HEK293 (cell line): Measurements from ENCODE around the gene TCF7L2.

Experiments used
- GLI4 ChIP-seq: fragments of 450-650 bp; formaldehyde crosslinking; IDR thresholded peaks from 2 replicates; pipeline ENCODE4 v1.5.1; 2016; ENCODE audit warnings: missing biosample characterization, missing genetic modification characterization
- GLIS1 ChIP-seq: fragments of 450-650 bp; formaldehyde crosslinking; IDR thresholded peaks from 2 replicates; pipeline ENCODE4 v1.5.1; 2016; ENCODE audit warnings: missing biosample characterization, missing genetic modification characterization
- HOXA7 ChIP-seq: sonication (generic); formaldehyde crosslinking; IDR thresholded peaks from 2 replicates; pipeline ENCODE4 v1.8.1; 2022; ENCODE audit warnings: missing genetic modification reagents, borderline replicate concordance
- IKZF3 ChIP-seq: fragments of 450-650 bp; IDR thresholded peaks from 2 replicates; pipeline ENCODE4 v1.5.0; 2018; ENCODE audit warnings: missing biosample characterization, mild to moderate bottlenecking, missing genetic modification characterization, moderate library complexity
- KLF7 ChIP-seq: fragments of 450-650 bp; formaldehyde crosslinking; IDR thresholded peaks from 2 replicates; pipeline ENCODE4 v1.5.1; 2016; ENCODE audit warnings: missing biosample characterization, missing genetic modification characterization, borderline replicate concordance
- MYNN ChIP-seq: fragments of 450-650 bp; formaldehyde crosslinking; IDR thresholded peaks from 2 replicates; pipeline ENCODE4 v1.5.1; 2016; ENCODE audit warnings: missing biosample characterization, missing genetic modification characterization, borderline replicate concordance
- OVOL3 ChIP-seq: fragments of 450-650 bp; formaldehyde crosslinking; IDR thresholded peaks from 2 replicates; pipeline ENCODE4 v1.5.1; 2016; ENCODE audit warnings: missing biosample characterization, missing genetic modification characterization
- REST ChIP-seq: fragments of 450-650 bp; formaldehyde crosslinking; IDR thresholded peaks from 2 replicates; pipeline ENCODE4 v1.5.1; 2016; ENCODE audit warnings: missing biosample characterization, missing genetic modification characterization
- SP2 ChIP-seq: fragments of 450-650 bp; formaldehyde crosslinking; IDR thresholded peaks from 2 replicates; pipeline ENCODE4 v1.5.1; 2016; ENCODE audit warnings: missing biosample characterization, missing genetic modification characterization
- WT1 ChIP-seq: fragments of 450-650 bp; formaldehyde crosslinking; IDR thresholded peaks from 2 replicates; pipeline ENCODE4 v1.5.1; 2016; ENCODE audit warnings: missing biosample characterization, missing genetic modification characterization
- YY1 ChIP-seq: fragments of 450-650 bp; formaldehyde crosslinking; IDR thresholded peaks from 2 replicates; pipeline ENCODE4 v1.5.1; 2018; ENCODE audit warnings: missing biosample characterization, missing genetic modification characterization
- ZBTB1 ChIP-seq: fragments of 450-650 bp; formaldehyde crosslinking; IDR thresholded peaks from 2 replicates; pipeline ENCODE4 v1.5.1; 2016; ENCODE audit warnings: missing biosample characterization, missing genetic modification characterization
- ZBTB11 ChIP-seq: fragments of 450-650 bp; formaldehyde crosslinking; conservative IDR thresholded peaks from 2 replicates; pipeline ENCODE4 v1.5.1; 2016; ENCODE audit warnings: low read depth, missing biosample characterization, missing genetic modification characterization
- ZBTB20 ChIP-seq: fragments of 450-650 bp; formaldehyde crosslinking; IDR thresholded peaks from 2 replicates; pipeline ENCODE4 v1.5.1; 2016; ENCODE audit warnings: missing biosample characterization, missing genetic modification characterization
- ZBTB48 ChIP-seq: fragments of 450-650 bp; formaldehyde crosslinking; IDR thresholded peaks from 2 replicates; pipeline ENCODE4 v1.5.1; 2016; ENCODE audit warnings: missing biosample characterization, missing genetic modification characterization
- ZEB2 ChIP-seq: fragments of 450-650 bp; formaldehyde crosslinking; IDR thresholded peaks from 2 replicates; pipeline ENCODE4 v1.5.1; 2016; ENCODE audit warnings: missing biosample characterization, missing genetic modification characterization
- ZNF133 ChIP-seq: fragments of 450-650 bp; formaldehyde crosslinking; IDR thresholded peaks from 2 replicates; pipeline ENCODE4 v1.5.1; 2016; ENCODE audit warnings: missing biosample characterization, missing genetic modification characterization
- ZNF140 ChIP-seq: fragments of 450-650 bp; formaldehyde crosslinking; IDR thresholded peaks from 2 replicates; pipeline ENCODE4 v1.5.1; 2016; ENCODE audit warnings: missing biosample characterization, missing genetic modification characterization
- ZNF221 ChIP-seq: fragments of 450-650 bp; formaldehyde crosslinking; IDR thresholded peaks from 2 replicates; pipeline ENCODE4 v1.5.1; 2017; ENCODE audit warnings: missing biosample characterization, missing genetic modification characterization, borderline replicate concordance
- TF ChIP-seq, protein P1 (sequence below): fragments of 450-650 bp; formaldehyde crosslinking; IDR thresholded peaks from 2 replicates; pipeline ENCODE4 v1.5.1; 2016; ENCODE audit warnings: missing biosample characterization, missing genetic modification characterization
- TF ChIP-seq, protein P2 (sequence below): fragments of 450-650 bp; formaldehyde crosslinking; IDR thresholded peaks from 2 replicates; pipeline ENCODE4 v1.5.1; 2016; ENCODE audit warnings: missing biosample characterization, missing genetic modification characterization
- TF ChIP-seq, protein P3 (sequence below): fragments of 450-650 bp; formaldehyde crosslinking; IDR thresholded peaks from 2 replicates; pipeline ENCODE4 v1.5.1; 2016; ENCODE audit warnings: missing biosample characterization, missing genetic modification characterization
- TF ChIP-seq, protein P4 (sequence below): fragments of 450-650 bp; formaldehyde crosslinking; IDR thresholded peaks from 2 replicates; pipeline ENCODE4 v1.5.1; 2017; ENCODE audit warnings: missing biosample characterization, missing genetic modification characterization

The TCF7L2 gene

DNA sequence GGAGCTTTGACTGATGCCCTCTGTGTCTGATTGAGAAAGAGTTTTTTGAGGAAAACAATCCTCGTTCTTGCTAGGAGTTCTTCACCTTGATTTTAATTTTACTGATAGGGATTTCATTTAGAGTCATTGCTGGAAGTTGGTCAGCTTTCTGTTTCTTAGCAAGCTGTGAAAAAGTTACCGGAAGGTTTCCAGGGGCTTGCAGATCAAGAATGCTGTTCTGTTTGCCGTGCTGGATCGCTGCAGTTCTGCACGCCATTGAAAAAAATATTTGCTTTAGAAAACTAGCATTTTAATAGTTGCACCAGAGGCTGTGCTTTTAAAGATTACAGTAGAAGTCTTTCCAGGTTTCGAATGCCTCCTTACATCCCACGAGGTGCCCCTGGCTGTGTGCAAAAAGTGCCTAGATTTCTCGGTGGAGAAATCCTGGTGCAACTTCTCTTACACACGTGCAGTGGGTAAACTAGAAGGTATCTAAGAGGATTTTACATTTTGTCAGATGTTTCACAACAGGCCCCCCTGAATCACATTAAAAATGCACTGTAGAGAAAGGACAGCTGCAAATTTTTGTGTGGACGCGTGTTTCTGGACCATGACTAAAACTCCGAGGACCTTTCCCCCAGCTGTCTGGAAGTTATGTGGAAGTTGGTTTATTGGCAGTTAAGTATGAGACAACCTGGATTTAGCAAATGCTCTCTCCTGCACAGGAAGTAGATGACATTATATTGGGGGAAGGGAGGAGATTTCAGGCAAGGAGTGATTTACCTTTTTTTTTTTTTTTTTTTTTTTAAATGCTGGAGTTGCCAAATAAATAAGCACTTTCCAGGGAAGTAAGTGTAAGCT is 5.8 kb downstream of the TCF7L2 start (continued):
- no peak for TF ChIP-seq ZNF221 (tag by site-specific recombination)
- TF ChIP-seq, protein P1, sequence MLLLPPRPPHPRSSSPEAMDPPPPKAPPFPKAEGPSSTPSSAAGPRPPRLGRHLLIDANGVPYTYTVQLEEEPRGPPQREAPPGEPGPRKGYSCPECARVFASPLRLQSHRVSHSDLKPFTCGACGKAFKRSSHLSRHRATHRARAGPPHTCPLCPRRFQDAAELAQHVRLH (tag by site-specific recombination) = no peak
- TF ChIP-seq ZNF140 (tag by site-specific recombination) = no peak
- TF ChIP-seq OVOL3 (tag by site-specific recombination) = 0 out of 2 replicates have a peak, but pooled peaks have one; percentile 21
- TF ChIP-seq, protein P2, sequence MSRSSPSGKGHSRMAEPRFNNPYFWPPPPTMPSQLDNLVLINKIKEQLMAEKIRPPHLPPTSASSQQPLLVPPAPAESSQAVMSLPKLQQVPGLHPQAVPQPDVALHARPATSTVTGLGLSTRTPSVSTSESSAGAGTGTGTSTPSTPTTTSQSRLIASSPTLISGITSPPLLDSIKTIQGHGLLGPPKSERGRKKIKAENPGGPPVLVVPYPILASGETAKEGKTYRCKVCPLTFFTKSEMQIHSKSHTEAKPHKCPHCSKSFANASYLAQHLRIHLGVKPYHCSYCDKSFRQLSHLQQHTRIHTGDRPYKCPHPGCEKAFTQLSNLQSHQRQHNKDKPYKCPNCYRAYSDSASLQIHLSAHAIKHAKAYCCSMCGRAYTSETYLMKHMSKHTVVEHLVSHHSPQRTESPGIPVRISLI = peak; percentile 93; the same call in 1 of the 2 replicates
- no peak for TF ChIP-seq ZNF133 (tag by site-specific recombination)
- TF ChIP-seq, protein P3, sequence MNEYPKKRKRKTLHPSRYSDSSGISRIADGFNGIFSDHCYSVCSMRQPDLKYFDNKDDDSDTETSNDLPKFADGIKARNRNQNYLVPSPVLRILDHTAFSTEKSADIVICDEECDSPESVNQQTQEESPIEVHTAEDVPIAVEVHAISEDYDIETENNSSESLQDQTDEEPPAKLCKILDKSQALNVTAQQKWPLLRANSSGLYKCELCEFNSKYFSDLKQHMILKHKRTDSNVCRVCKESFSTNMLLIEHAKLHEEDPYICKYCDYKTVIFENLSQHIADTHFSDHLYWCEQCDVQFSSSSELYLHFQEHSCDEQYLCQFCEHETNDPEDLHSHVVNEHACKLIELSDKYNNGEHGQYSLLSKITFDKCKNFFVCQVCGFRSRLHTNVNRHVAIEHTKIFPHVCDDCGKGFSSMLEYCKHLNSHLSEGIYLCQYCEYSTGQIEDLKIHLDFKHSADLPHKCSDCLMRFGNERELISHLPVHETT (tag by site-specific recombination) = peak; percentile 55
- no peak for TF ChIP-seq HOXA7 (CRISPR knock-in tag)
- TF ChIP-seq YY1 = no peak
- TF ChIP-seq MYNN (tag by site-specific recombination) = no peak
- no peak for TF ChIP-seq KLF7 (tag by site-specific recombination)
- no peak for TF ChIP-seq ZBTB48 (tag by site-specific recombination)
- TF ChIP-seq, protein P4, sequence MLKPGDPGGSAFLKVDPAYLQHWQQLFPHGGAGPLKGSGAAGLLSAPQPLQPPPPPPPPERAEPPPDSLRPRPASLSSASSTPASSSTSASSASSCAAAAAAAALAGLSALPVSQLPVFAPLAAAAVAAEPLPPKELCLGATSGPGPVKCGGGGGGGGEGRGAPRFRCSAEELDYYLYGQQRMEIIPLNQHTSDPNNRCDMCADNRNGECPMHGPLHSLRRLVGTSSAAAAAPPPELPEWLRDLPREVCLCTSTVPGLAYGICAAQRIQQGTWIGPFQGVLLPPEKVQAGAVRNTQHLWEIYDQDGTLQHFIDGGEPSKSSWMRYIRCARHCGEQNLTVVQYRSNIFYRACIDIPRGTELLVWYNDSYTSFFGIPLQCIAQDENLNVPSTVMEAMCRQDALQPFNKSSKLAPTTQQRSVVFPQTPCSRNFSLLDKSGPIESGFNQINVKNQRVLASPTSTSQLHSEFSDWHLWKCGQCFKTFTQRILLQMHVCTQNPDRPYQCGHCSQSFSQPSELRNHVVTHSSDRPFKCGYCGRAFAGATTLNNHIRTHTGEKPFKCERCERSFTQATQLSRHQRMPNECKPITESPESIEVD (tag by site-specific recombination) = peak; percentile 93
- TF ChIP-seq SP2 = 0 out of 2 replicates have a peak, but pooled peaks have one; percentile 16
- TF ChIP-seq GLI4 = no peak
- peak; percentile 15 for TF ChIP-seq IKZF3
- 0 out of 2 replicates have a peak, but pooled peaks have one; percentile 6 for TF ChIP-seq ZBTB20 (tag by site-specific recombination)
- no peak for TF ChIP-seq ZBTB1 (tag by site-specific recombination)
- no peak for TF ChIP-seq REST (tag by site-specific recombination)
- no peak; the same call in 1 of the 2 replicates for TF ChIP-seq WT1 (tag by site-specific recombination)
- 0 out of 2 replicates have a peak, but pooled peaks have one; percentile 18 for TF ChIP-seq GLIS1 (tag by site-specific recombination)
- TF ChIP-seq ZBTB11 (tag by site-specific recombination) = 0 out of 2 replicates have a peak, but pooled peaks have one; percentile 20
- TF ChIP-seq ZEB2 (tag by site-specific recombination) = no peak
